HG03565 (cell line): Measurements from ENCODE around the gene GOLGA1.
"Not testable (repeated sequence)": the region's sequence is repeated elsewhere in the genome, so short reads cannot be mapped to it uniquely, and the experiment has no call there.

Source experiments
- ATAC-seq: cut with Tn5 transposase; IDR thresholded peaks from one replicate; pipeline ENCODE4 v1.9.1; 2021; ENCODE audit warnings: mild to moderate bottlenecking, moderate library complexity; ENCODE audit not compliant: unreplicated experiment

Gene GOLGA1

DNA sequence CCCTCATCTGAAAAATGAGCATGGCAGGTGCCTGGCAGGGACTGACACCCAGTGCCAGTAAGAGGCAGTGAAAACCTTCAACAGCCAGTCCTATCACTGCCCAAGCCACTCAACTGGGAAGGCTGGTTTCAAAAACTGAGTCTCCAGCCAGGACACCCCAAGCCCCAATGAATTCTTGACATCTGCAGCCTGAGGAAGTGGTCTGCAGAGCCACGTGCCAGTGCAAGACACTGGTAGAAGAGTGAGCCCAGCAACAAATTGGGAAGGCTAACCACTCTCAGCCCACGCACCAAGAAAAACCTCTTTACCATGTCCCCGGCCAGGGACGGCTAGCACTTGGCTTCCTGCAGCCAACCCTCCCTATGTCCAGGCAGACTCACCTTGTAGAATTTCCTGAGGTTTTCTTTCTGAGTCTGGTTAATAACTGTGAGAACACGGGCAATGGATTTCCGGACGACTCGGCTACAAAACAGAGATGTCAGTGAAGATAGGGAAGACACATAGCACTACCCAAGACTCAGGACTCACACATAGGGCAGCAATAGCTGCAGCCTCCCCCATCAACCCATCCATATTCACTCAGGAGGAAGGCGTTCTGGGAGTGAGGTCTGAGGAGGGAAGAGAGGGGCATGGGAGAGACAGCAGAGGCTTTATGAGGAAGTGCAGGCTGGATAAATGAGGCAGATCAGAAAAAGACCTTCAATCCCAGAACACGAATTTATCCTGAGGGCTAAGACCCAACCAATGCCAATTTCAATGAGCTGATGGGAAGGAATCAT is 80.9 kb downstream of the GOLGA1 start:
- ATAC-seq, result no peak

DNA sequence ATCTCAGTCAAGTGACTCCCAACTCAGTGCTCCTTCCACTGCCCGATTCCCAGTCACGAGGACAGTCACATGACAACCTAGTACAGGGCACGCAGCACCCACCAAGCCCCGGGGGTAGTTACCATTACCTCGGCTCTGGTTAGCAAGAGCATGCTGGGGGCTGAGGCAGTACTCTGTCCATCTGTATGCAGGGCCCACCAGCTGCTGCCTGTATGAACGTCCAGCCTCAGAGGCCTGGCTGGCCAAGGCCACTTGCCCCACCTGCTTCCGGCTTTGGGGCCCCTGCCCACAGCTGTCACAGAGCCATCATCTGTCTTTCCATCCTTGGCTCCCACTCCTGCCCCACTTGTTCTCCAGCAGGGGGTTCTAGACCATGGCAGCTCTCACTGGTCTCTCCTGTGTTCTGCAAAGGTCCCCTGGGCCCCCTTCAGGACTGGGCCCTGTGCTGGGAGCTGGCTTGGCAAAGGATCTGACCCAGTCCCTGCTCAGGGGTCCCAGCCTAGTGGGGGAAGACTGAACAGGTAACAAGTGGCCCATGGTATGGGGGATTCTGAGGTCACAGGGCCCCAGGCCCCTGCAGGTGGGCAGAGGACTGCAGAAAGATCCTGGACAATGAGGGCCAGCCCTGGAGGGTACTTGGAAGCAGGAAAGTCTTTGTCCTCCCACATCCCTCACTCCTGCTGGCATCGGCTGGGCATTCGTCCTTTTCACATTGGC is 82.4 kb downstream of the GOLGA1 start:
- ATAC-seq, result no peak

DNA sequence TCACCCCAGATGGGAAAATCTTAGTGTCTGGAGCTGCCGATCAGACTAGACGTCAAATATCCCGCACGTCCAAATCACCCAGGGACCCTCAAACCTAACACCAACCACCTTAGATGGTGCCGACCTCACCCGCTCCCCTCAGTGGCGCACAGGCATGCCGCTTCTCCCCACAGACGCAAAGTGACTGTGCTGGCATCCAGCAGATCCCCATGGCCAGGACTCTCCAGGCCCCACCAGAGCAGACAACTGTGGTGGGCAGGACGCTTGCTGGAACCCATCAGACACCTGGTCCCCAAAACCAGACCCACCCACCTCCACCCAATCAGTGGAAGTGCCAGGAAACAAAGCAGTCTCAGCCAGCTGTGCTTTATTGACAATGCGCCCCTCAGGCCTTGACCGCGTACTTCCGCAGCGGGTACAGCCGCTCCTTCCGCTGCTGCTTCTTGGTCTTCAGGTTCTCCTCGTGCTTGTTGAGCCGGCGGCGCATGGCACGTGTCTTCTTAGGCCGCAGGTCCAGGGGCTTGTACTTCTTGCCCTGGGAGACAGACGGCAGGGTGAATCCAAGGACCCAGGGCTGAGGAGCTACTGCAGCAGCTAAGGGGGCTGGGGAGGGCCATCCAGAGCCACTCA is 83.2 kb downstream of the GOLGA1 start:
- ATAC-seq, result no peak

DNA sequence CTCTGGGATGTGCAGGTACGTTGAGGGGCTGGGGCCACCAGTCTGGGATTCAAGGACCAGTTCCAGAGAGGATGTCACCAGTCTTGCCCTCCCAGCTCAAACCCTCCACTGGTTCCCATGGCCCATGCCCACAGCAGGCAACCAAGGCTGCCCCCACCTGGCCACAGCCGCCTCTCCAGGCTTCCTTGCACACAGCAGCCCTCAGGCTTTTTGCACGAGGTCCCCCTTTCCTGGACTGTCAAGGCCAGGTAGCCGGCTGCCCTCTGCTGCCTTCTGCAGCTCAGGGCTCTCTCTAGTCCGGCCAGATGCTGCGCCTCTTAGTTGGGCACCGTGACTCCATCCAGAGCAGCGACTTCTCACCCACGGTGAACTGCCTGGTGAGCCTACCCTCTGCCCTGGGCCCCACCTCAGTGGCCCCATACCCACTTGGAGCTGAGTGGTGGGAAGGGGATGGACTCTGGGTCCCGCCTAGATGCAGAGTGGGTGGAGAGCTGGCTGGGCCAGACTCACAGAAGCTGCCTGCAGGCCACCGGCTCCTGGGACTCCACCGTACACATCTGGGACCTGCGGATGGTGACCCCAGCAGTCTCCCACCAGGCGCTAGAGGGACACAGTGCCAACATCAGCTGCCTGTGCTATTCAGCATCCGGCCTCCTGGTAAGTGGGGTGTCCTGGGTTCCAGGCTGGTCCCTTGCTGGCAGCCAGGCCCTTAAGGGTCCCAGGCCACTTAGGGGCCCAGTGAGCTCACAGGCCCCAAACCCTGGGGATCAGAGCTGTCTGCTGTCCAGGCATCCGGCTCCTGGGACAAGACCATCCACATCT is 84.7 kb downstream of the GOLGA1 start:
- no peak for ATAC-seq

DNA sequence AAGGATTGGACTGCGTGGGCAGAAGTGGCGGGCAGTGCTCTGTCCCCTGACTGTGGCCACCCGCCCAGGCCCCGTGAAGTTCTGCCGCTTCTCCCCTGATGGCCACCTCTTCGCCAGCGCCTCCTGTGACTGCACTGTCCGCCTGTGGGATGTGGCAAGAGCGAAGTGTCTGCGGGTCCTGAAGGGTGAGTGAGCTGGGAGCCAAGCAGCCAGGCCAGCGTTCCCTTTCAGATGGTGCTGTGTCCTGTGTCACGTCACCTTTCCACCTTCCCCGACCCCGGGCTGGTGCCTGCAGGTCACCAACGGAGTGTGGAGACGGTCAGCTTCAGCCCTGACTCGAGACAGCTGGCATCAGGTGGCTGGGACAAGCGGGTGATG is 85.3 kb downstream of the GOLGA1 start:
- no peak for ATAC-seq

DNA sequence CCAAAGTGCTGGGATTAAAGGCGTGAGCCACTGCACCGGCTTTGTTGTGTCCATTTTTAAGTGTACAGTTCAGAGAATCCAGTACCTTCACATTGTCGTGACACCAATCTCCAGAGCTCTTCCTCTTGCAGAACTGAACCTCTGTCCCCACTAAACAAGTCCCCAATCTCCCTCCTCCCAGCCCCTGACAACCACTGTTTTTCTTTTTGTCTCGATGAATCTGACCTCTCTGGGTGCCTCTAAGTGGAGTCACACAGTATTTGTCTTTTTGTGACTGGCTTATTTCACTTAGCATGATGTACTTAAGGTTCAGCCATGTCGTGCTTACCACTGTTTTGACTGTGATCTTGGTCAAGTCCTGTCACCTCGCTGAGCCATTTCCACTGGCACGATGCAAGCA is 86.1 kb downstream of the GOLGA1 start:
- ATAC-seq, result no peak

DNA sequence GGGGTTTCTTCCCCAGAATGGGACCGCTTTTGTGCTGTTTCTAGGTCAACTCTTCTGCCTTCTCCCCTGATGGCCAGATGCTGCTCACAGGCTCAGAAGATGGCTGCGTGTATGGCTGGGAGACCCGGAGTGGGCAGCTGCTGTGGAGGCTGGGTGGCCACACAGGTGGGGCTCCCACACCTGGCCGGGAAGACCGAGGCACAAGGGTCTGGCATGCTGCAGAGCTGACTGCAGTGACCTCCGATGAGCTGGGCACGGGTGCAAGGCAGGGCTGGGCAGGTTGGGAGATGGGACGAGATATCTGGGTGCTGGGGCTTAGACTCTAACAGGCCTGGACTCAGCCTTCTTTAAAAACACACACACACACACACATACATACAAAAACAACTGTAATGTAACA is 86.7 kb downstream of the GOLGA1 start:
- no peak for ATAC-seq

DNA sequence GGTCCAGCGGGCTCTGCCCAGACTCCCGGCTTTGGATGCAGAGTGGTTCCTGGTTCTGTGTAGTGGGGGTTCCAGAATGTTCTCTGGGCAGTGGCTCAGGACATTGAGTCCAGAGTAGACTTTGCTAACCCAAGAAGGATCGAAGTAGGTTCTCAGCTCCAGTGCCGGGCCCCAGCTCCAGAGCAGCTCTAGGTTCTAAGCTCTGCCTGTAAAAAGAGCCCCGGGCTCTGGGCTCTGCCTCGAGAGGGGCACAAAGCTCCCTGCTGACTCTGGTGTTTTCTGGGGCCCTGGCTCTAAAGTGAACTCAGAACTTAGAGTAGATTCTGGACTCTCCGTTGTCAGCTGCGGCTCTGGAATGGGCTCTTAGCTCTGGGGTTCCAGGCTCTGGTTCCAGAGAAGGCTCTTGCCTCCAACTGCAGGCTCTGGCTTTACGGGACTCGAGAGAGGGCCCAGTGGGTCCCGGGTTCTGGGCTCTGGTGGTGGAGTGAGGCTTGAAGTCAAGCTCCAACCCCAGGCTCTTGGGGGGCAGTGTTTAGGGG is 87.2 kb downstream of the GOLGA1 start:
- ATAC-seq, result no peak

DNA sequence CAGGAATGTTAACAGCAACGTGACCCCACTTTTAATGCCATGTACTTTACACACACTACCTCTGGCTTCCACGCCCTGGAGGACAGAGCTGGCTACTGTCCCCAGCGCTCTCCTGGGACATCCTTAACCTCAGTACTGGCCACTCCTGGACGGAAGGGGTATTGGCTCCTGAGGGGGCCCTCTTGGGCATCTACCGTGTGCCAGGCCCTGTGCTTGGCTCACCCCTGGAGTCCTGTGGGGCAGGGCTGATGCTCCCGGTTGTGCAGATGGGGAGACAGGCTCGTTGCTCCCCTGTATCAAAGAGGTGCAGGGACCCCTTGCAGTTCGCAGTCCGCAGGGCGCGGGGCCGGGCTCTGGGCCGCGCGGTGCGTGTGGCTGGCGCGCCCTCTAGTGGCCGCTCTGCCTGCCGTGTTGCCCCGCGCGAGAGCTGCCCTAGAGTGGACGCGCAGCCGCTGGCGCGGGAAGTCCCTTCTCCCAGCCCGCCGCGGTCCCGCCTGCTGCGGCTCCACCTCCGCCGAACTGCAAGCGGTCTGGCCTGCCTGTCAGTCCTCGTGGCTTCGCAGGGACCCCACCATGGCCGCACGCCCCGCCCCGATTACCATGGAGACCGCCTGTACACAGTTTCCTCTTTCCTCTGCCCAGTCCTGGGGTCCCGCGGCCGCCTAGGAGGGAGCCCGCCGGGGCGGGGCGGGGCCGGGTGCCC is 87.9 kb downstream of the GOLGA1 start, which contains the start of gene WDR38:
Gene WDR38 (plus strand): TSS at position 632 of the 703 bp plus-strand sequence. CDS start 72 bp downstream, outside the sequence.
- no peak for ATAC-seq

DNA sequence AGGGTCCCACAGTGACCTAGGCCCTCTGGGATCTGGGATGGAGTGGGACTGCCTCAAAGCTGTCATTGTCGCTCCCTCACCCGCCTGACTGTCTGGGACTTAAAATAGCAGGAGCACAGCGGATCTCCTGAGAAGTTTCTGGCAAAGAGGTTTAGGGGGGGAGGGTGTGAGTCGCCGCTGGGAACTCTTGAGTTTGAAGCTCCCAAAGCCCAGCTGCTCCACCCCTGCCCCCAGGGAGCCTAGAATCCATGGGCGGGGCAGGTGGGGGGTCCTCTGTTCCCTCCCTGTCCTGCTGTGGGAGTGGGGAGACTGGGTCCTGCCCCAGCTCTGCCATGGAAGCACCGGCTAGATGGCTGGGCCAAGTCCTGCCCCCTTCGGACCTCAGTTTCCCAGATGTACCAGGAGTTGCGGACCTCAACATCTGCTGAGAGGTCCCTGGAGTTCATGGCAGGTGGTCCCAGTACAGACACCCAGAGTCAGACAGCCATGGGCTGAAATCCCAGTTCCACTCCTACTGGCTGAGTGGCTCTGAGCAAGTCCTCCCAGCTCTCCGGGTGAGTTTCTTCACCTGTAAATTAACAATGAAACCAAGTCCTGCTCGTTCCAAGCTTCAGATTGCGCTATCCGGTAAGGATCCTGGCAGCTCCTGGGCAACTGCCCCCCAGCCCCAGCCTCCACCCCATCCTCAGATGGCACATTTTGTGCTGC is 88.6 kb downstream of the GOLGA1 start:
- no peak for ATAC-seq

DNA sequence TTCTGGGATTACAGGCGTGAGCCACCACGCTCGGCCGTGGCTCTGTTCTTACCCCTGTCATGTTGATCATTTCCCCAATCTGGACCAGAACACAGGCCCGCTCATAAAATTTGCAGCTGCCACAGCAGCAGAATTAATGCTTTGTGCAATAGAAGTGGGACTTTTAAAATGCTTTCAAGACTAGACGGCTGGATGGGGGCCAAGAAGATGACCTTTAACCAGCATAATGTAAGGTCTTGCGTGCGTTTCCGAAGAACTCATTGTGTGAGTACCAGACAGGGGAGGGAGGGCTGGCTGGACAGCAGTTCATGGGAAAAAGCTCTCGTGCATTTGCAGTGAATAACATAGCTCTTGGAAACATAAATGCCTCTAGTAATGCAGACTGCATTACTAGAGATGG is 91.1 kb downstream of the GOLGA1 start:
- no peak for ATAC-seq

DNA sequence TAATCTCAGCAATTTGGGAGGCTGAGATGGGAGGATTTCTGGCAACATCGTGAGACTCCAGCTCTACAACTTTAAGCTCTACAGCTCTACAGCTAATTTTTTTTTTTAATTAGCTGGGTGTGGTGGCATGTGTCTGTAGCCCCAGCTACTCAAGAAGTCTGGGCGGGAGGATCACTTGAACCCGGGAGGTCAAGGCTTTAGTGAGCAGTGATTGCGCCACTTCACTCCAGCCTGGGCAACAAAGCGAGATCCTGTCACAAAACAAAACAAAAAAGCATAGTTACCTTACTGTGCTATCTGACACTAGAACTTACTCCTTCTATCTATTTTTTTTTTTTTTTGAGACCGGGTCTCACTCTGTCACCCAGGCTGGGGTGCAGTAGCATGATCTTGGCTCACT is 93.9 kb downstream of the GOLGA1 start:
- ATAC-seq, result no peak

DNA sequence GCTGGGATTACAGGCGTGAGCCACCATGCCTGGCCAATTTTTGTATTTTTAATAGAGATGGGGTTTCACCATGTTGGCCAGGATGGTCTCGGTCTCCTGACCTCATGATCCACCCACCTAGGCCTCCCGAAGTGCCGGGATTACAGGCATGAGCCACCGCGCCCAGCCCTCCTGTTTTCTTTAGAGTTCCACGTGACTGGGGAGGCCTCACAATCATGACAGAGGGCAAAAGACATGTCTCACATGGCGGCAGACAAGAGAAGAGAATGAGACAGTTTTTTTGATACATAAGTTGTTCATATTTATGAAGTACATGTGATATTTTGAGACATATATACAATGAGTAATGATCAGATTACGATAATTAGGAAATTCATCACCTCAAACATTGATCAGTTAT is 94.4 kb downstream of the GOLGA1 start:
- not testable (repeated sequence) for ATAC-seq

DNA sequence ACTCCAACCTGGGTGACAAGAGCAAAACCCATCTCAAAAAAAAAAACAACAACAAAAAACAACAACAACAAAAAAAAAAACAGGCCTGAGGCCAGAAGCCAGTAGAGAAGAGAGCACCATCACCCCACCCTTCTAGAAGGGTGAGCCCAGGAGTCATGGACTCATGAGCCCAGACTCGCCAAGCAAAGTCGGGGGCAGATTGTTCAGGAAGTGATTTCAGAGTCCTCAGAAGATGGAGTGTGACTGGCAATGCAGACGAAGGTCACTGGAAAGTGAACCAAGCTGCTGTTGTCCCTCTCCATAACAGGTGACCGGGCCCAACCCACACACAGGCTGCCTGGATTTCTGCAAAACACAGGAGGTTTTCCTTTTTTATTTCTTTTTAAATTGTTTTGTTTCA is 96.6 kb downstream of the GOLGA1 start:
- ATAC-seq, result no peak

DNA sequence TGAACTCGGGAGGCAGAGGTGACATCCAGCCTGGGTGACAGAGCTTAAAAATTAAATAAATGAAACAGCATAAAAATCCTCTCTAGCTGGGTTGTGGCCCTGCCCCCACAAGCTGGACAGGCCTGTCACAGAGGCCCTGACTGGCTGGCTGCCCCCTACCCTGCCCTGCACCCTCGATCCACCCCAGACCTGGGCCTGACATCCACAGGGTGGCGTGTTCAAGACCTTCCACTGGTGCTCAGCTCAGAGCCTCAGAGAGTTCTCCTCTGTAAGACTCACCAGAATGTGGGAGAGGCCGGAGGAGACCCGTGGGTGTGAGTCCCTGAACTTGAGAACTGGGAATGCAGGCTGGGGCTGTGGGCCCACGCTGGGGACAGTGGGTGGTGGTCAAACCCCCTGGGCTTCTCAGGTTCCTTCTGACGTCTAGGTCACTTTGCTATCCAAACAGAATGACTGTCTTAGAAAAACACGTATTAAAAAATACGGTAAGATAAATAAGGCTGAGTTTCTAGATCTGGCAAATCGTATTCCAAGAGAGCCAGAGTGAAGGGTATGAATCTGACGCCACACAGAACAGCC is 97.3 kb downstream of the GOLGA1 start:
- ATAC-seq, result no peak

DNA sequence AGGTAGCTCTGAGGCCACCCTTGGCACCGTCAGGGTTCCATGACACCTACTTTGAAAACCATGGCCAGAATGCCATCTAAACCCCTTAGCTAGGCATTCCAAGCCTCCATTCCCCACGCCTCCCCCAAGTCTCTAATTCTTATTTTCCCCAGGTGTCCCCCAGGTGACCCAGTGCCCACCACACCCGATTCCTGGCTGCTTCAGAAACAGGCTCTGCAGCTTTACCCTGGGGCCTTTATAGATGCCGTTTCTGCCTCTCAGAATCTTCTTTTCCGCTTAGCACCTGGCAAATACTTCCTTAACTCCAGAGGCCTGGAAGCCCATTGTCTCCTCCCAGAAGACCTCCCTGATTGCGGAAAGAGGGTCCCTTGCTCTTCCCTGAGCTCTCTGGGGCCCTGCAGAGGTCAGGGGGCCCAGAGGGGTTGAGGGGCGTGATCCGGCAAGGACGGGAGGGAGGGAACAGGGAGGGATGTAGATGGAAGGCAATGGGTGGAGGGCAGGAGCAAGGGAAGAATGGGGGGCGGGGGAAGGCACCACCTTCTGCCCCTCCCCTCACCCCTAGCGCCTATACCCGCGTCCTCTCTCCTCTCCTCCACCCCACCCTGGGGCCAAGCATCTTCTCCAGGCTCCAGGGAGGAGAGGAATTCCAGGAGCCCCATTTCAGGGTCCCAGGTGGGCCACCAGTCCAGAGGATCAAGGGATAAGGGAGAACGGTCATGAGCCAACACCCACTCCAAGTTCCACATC is 99.6 kb downstream of the GOLGA1 start:
- no peak for ATAC-seq

DNA sequence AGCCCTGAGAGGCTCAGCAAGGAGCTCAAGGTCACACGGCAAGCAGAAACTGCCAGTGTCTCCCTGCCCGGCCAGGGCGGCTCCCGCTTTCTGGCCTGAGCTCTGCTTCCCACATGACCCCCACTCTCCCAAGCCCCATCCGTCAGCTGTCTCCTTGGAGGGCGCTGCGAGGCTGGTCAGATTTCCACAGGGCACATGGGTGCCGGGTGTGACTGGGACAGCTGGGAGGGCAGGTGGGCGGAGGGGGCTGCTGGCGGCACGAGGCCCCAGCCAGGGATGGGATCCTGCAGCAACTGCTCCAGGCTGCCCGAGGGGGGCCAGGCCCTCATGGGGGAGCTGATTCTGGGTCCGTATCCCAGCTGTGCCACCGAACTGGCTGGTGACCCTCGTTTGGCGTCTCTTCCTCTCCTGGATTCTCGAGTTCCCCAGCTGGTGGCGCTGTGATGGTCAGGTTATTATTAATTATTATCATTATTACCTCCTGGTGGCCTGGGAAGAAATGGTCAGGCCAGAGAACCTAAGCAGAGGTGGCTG is 100.5 kb downstream of the GOLGA1 start:
- no peak for ATAC-seq

DNA sequence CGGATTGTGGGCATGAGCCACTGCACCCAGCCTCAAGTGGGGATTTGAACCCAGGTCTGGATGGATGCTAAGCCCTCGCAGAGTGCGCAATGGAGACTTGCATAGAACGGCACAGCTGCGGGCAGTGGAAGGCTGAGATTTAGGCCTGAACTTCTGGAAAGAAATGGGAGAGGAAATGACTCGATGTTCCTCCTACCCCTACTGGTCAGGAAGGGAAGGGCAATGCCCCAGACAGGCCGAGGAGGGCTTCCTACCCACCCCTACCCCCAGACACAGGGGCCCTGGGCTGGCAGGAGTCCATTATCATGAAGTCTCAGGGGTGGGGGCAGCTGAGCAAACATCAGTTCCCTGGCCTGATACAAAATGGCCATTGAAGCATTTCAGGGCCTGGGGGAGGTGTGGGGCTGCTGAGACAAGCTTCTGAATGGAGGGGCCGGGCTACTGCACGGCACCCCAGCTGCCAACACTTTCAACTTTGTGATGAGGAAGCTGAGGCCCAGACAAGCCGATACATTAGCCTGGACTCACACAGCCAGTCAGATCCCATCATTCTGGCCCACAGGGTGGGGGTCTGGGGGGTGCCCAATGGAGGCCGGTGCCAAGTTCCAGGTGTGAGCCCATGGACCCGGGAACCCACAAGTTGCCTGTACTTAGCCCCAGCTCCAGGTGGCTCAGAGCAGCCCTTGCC is 101.1 kb downstream of the GOLGA1 start:
- no peak for ATAC-seq
